A673 (cell line): ENCODE data around the gene DGKD.

Source experiments
- CTCF ChIP-seq: fragments of 300-800, 200-600 bp; sonication (generic); conservative IDR thresholded peaks from 2 replicates; pipeline ENCODE4 v1.5.1; 2017; ENCODE audit warnings: low read depth, mild to moderate bottlenecking, antibody characterized with exemption, low read length, moderate library complexity, mixed read lengths
- EZH2 ChIP-seq: fragments of 200-600 bp; sonication (generic); IDR thresholded peaks from 2 replicates; pipeline ENCODE4 v1.6.1; 2017; ENCODE audit warnings: borderline replicate concordance, low read depth, mild to moderate bottlenecking, mixed read lengths, antibody characterized with exemption, low read length; ENCODE audit not compliant: poor library complexity, severe bottlenecking

GRCh38 chr2:233334915-233335314 is 19.4 kb upstream of the DGKD start:
- TF ChIP-seq CTCF (no peak), EZH2 (no peak)
